GM23338 (cell line): ENCODE data around the gene PRSS21. TPM values are rescaled to one million over a fixed set of nuclear protein-coding genes. Genes with fewer than 3 reads are reported as not detected.
A peak's percentile ranks its signal among the peaks of the same experiment; 100 is the strongest.

Source experiments
- ATAC-seq: fragments of 200-7000 bp; cut with Tn5 transposase; 3 replicates; pipeline ENCODE4 v1.9.1; 2020
- DNase-seq: peaks from one replicate; pipeline ENCODE4 v3.0.0-alpha.2; 2015; ENCODE audit warnings: low spot score
- H2AFZ ChIP-seq: fragments of 200-600 bp; sonication (generic); 2 replicates; pipeline ENCODE4 v1.8.0; 2016; ENCODE audit warnings: antibody characterized with exemption, mild to moderate bottlenecking, moderate library complexity
- H3F3A ChIP-seq: fragments of 200-600 bp; sonication (generic); replicated peaks from 2 replicates; pipeline ENCODE4 v1.8.0; 2017; ENCODE audit warnings: antibody characterized with exemption, mixed run types, low read depth
- H3K27ac ChIP-seq: fragments of 200-600 bp; sonication (generic); 2 replicates; pipeline ENCODE4 v1.6.1; 2016; ENCODE audit warnings: low read depth
- H3K27me3 ChIP-seq: fragments of 200-600 bp; sonication (generic); 2 replicates; pipeline ENCODE4 v1.8.0; 2016; ENCODE audit warnings: mild to moderate bottlenecking, mixed run types, moderate library complexity; ENCODE audit not compliant: insufficient read depth
- H3K36me3 ChIP-seq: fragments of 200-600 bp; sonication (generic); 2 replicates; pipeline ENCODE4 v1.8.0; 2016; ENCODE audit warnings: mild to moderate bottlenecking; ENCODE audit not compliant: insufficient read depth
- H3K4me1 ChIP-seq: fragments of 200-600 bp; sonication (generic); 2 replicates; pipeline ENCODE4 v1.8.0; 2016; ENCODE audit warnings: mild to moderate bottlenecking, moderate library complexity; ENCODE audit not compliant: insufficient read depth
- H3K4me2 ChIP-seq: fragments of 200-600 bp; sonication (generic); 2 replicates; pipeline ENCODE4 v1.7.1; 2017; ENCODE audit warnings: mixed run types
- H3K4me3 ChIP-seq: fragments of 200-600 bp; sonication (generic); 2 replicates; pipeline ENCODE4 v1.6.1; 2016; ENCODE audit warnings: mixed run types
- H3K79me2 ChIP-seq: fragments of 200-600 bp; sonication (generic); replicated peaks from 2 replicates; pipeline ENCODE4 v1.8.0; 2017; ENCODE audit warnings: mild to moderate bottlenecking; ENCODE audit not compliant: insufficient read depth
- H3K9me2 ChIP-seq: fragments of 200-600 bp; sonication (generic); 2 replicates; pipeline ENCODE4 v1.8.0; 2017; ENCODE audit not compliant: insufficient read depth
- H4K20me1 ChIP-seq: fragments of 200-600 bp; sonication (generic); replicated peaks from 2 replicates; pipeline ENCODE4 v1.8.0; 2017; ENCODE audit warnings: mild to moderate bottlenecking; ENCODE audit not compliant: insufficient read depth
- H3K27ac Mint-ChIP-seq: 2 replicates; pipeline ENCODE4 v1.8.0; 2020; ENCODE audit warnings: inconsistent platforms, mild to moderate bottlenecking, moderate library complexity, mixed read lengths
- H3K27me3 Mint-ChIP-seq: 3 replicates; pipeline ENCODE4 v1.8.0; 2022; ENCODE audit warnings: low read depth, mild to moderate bottlenecking, moderate library complexity, mixed read lengths, inconsistent platforms; ENCODE audit not compliant: insufficient read depth, poor library complexity
- H3K36me3 Mint-ChIP-seq: 3 replicates; pipeline ENCODE4 v1.8.0; 2021; ENCODE audit warnings: low read depth, mild to moderate bottlenecking, inconsistent platforms, moderate library complexity, mixed read lengths
- H3K4me1 Mint-ChIP-seq: 3 replicates; pipeline ENCODE4 v1.8.0; 2020; ENCODE audit warnings: mild to moderate bottlenecking, inconsistent platforms, mixed read lengths
- H3K4me3 Mint-ChIP-seq: 3 replicates; pipeline ENCODE4 v1.8.0; 2021; ENCODE audit warnings: moderate library complexity, mild to moderate bottlenecking, inconsistent platforms, mixed read lengths
- H3K9me3 Mint-ChIP-seq: 3 replicates; pipeline ENCODE4 v1.8.0; 2020; ENCODE audit warnings: moderate library complexity, mild to moderate bottlenecking, inconsistent platforms, mixed read lengths
- CREB1 ChIP-seq: fragments of 250-450 bp; sonication (Bioruptor Pico); IDR thresholded peaks from 2 replicates; pipeline ENCODE4 v1.5.0; 2020; ENCODE audit warnings: low read depth, mild to moderate bottlenecking, moderate library complexity
- CTCF ChIP-seq, 2 experiments: fragments of 200-600 bp in 1 of 2; sonication (generic) in 1 of 2; conservative IDR thresholded peaks; 2 replicates each; pipeline versions ENCODE4 v1.5.1 to v1.6.1; 2016 to 2017; ENCODE audit warnings: antibody characterized with exemption in 2 of 2, low read depth in 2 of 2, mild to moderate bottlenecking in 2 of 2, moderate library complexity in 1 of 2
- ETS1 ChIP-seq: IDR thresholded peaks from 2 replicates; pipeline ENCODE4 v1.6.1; 2016; ENCODE audit warnings: antibody characterized with exemption
- EZH2 ChIP-seq: fragments of 200-600 bp; sonication (generic); IDR thresholded peaks from one replicate; pipeline ENCODE4 v1.8.0; 2017; ENCODE audit warnings: antibody characterized with exemption, mild to moderate bottlenecking, low read depth; ENCODE audit not compliant: unreplicated experiment
- EZH2phosphoT487 ChIP-seq: fragments of 200-600 bp; sonication (generic); IDR thresholded peaks from one replicate; pipeline ENCODE4 v1.8.1; 2018; ENCODE audit warnings: antibody characterized with exemption; ENCODE audit not compliant: unreplicated experiment
- NANOG ChIP-seq: IDR thresholded peaks from 2 replicates; pipeline ENCODE4 v1.6.1; 2016; ENCODE audit warnings: antibody characterized with exemption, borderline replicate concordance
- POLR2AphosphoS5 ChIP-seq: IDR thresholded peaks from 2 replicates; pipeline ENCODE4 v1.6.1; 2016; ENCODE audit warnings: antibody characterized with exemption, low read depth
- STAT1 ChIP-seq: IDR thresholded peaks from one replicate; pipeline ENCODE4 v1.6.1; 2016; ENCODE audit warnings: antibody characterized with exemption; ENCODE audit not compliant: unreplicated experiment
- ZNF114 ChIP-seq: fragments of 250-450 bp; sonication (Bioruptor Pico); IDR thresholded peaks from 2 replicates; pipeline ENCODE4 v1.5.0; 2020; ENCODE audit warnings: mild to moderate bottlenecking, moderate library complexity
- ZNF331 ChIP-seq: fragments of 250-450 bp; sonication (Bioruptor Pico); IDR thresholded peaks from 2 replicates; pipeline ENCODE4 v1.5.0; 2020; ENCODE audit warnings: low read depth, mild to moderate bottlenecking, moderate library complexity
- ZNF462 ChIP-seq: fragments of 250-450 bp; sonication (Bioruptor Pico); IDR thresholded peaks from 2 replicates; pipeline ENCODE4 v1.5.0; 2020; ENCODE audit warnings: mild to moderate bottlenecking, moderate library complexity
- polyA plus RNA-seq: library from polyadenylated mRNA; unstranded; fragments of >200 nt; fragmentation: Nextera tagmentation; extraction: Ambion mirVana; gene quantifications from 2 replicates; pipeline ENCODE4 v1.2.1, GENCODE V29; 2016
- total RNA-seq: library from RNA; depleted of rRNA; stranded (reverse); fragments of >200 nt; shearing (Covaris generic); gene quantifications from 2 replicates; pipeline ENCODE4 v1.2.3, GENCODE V29; 2014

The PRSS21 gene
- total and polyA plus RNA-seq, 2 experiments from 2014 or later = 2.4 to 3.1 TPM

- H3K27me3 Mint-ChIP-seq = peaks cover 25% of the 10 kb centered on the region
- peak overlapping the region; percentile 64 for H3K4me3 ChIP-seq
- H3K9me3 Mint-ChIP-seq = no peaks in the 10 kb centered on the region
- peaks cover 5% of the 10 kb centered on the region; the same call in 1 of the 2 replicates for H3K4me1 ChIP-seq
- no peaks in the 10 kb centered on the region for H3F3A ChIP-seq
- no peaks in the 10 kb centered on the region for H4K20me1 ChIP-seq
- TF ChIP-seq ZNF114 (CRISPR knock-in tag) = peak; percentile 63; the same call in 1 of the 2 replicates
- TF ChIP-seq CTCF (conservative IDR thresholded peaks at IDR 0.05; ENCODE audit: low read depth in 2 of 2) = peak; percentile 84 to 94
- TF ChIP-seq ZNF462 (CRISPR knock-in tag) = no peak
- peak; percentile 79 for TF ChIP-seq POLR2AphosphoS5
- peak; percentile 66 for TF ChIP-seq ETS1
- TF ChIP-seq STAT1 = no peak
- no peak for TF ChIP-seq EZH2phosphoT487
- TF ChIP-seq NANOG = no peak
- peak; percentile 72 for TF ChIP-seq CREB1 (CRISPR knock-in tag)
- no peak for TF ChIP-seq EZH2
- no peak for TF ChIP-seq ZNF331 (CRISPR knock-in tag)
- peak; percentile 94 for DNase-seq
- H3K4me3 Mint-ChIP-seq = peak overlapping the region; percentile 84
- peak overlapping the region; percentile 90 for H3K27ac ChIP-seq
- H3K27me3 ChIP-seq = peaks cover 56% of the 10 kb centered on the region
- no peaks in the 10 kb centered on the region for H3K79me2 ChIP-seq
- H3K9me2 ChIP-seq = no peaks in the 10 kb centered on the region; the same call in 1 of the 2 replicates
- H3K36me3 Mint-ChIP-seq = no peaks in the 10 kb centered on the region
- H3K4me2 ChIP-seq = peak overlapping the region; percentile 80
- H3K36me3 ChIP-seq = no peaks in the 10 kb centered on the region
- peak overlapping the region; percentile 91 for H3K27ac Mint-ChIP-seq
- no peaks in the 10 kb centered on the region for H3K4me1 Mint-ChIP-seq
- ATAC-seq = peak; percentile 97
- peak overlapping the region; percentile 99 for H2AFZ ChIP-seq
Measured at GRCh38 chr16:2867987-2868789, 51.2 kb downstream of the PRSS21 start.
